WTC11 (cell line): ENCODE measurements around the gene CLRN3. TPM values are rescaled to one million over a fixed set of nuclear protein-coding genes. Genes with fewer than 3 reads are reported as not detected.

Source experiments
- ATAC-seq: fragments of 200-7000 bp; cut with Tn5 transposase; 2 replicates; pipeline ENCODE4 v1.10.0; 2021; ENCODE audit warnings: mild to moderate bottlenecking, moderate library complexity
- CTCF ChIA-PET: fragments of 300-600 bp; sonication (Branson Sonifier 250); formaldehyde crosslinking; loops from one replicate; lab custom pipeline; 2021; ENCODE audit warnings: antibody characterized with exemption; lab: Charles Lee
- POLR2A ChIA-PET: fragments of 350-600 bp; sonication (Branson Sonifier 250); formaldehyde crosslinking; loops from one replicate; lab custom pipeline; 2021; ENCODE audit warnings: antibody characterized with exemption; lab: Charles Lee
- DNase-seq: peaks from one replicate; pipeline ENCODE4 v3.0.0; 2021; ENCODE audit warnings: low spot score
- H3K27ac Mint-ChIP-seq: 2 replicates; pipeline ENCODE4 v1.8.0; 2021; ENCODE audit warnings: mixed read lengths
- H3K27me3 Mint-ChIP-seq: 2 replicates; pipeline ENCODE4 v1.8.0; 2021; ENCODE audit warnings: low read depth, mild to moderate bottlenecking, moderate library complexity, mixed read lengths
- H3K36me3 Mint-ChIP-seq: 2 replicates; pipeline ENCODE4 v1.8.0; 2021; ENCODE audit warnings: mixed read lengths
- H3K4me1 Mint-ChIP-seq: 2 replicates; pipeline ENCODE4 v1.8.0; 2022; ENCODE audit warnings: mixed read lengths
- H3K4me3 Mint-ChIP-seq: 2 replicates; pipeline ENCODE4 v1.8.0; 2021; ENCODE audit warnings: mild to moderate bottlenecking, moderate library complexity, mixed read lengths
- H3K9me3 Mint-ChIP-seq: 2 replicates; pipeline ENCODE4 v1.8.0; 2021; ENCODE audit warnings: mixed read lengths
- CREB1 ChIP-seq: sonication (generic); formaldehyde crosslinking; IDR thresholded peaks from 2 replicates; pipeline ENCODE4 v1.8.0; 2023; ENCODE audit warnings: mild to moderate bottlenecking, missing genetic modification reagents
- EMX1 ChIP-seq: fragments of 250-450 bp; sonication (Bioruptor Pico); IDR thresholded peaks from 2 replicates; pipeline ENCODE4 v1.8.0; 2021; ENCODE audit warnings: mild to moderate bottlenecking
- ETV6 ChIP-seq: sonication (generic); formaldehyde crosslinking; IDR thresholded peaks from 2 replicates; pipeline ENCODE4 v1.8.1; 2022; ENCODE audit warnings: mild to moderate bottlenecking, missing genetic modification reagents
- GABPB1 ChIP-seq: sonication (generic); formaldehyde crosslinking; IDR thresholded peaks from 2 replicates; pipeline ENCODE4 v1.8.1; 2023; ENCODE audit warnings: mild to moderate bottlenecking, missing genetic modification reagents
- GTF2I ChIP-seq: fragments of 250-450 bp; sonication (Bioruptor Pico); conservative IDR thresholded peaks from 2 replicates; pipeline ENCODE4 v1.4.0; 2021; ENCODE audit warnings: mild to moderate bottlenecking
- HMGA2 ChIP-seq: fragments of 250-450 bp; sonication (Bioruptor Pico); IDR thresholded peaks from 2 replicates; pipeline ENCODE4 v1.4.0; 2021; ENCODE audit warnings: mild to moderate bottlenecking, moderate library complexity
- IRF2 ChIP-seq: sonication (generic); formaldehyde crosslinking; IDR thresholded peaks from 2 replicates; pipeline ENCODE4 v1.8.0; 2022; ENCODE audit warnings: low read depth, missing genetic modification reagents, borderline replicate concordance
- JUN ChIP-seq: sonication (generic); formaldehyde crosslinking; IDR thresholded peaks from 2 replicates; pipeline ENCODE4 v1.8.0; 2023; ENCODE audit warnings: mild to moderate bottlenecking, missing genetic modification reagents
- NFATC4 ChIP-seq: fragments of 250-450 bp; sonication (Bioruptor Pico); IDR thresholded peaks from 2 replicates; pipeline ENCODE4 v1.9.0; 2021; ENCODE audit warnings: mild to moderate bottlenecking
- NFYB ChIP-seq: sonication (generic); formaldehyde crosslinking; conservative IDR thresholded peaks from 2 replicates; pipeline ENCODE4 v1.8.0; 2022; ENCODE audit warnings: low read depth, missing genetic modification reagents
- RELA ChIP-seq: sonication (generic); formaldehyde crosslinking; IDR thresholded peaks from 2 replicates; pipeline ENCODE4 v1.8.1; 2022; ENCODE audit warnings: missing genetic modification reagents, mild to moderate bottlenecking, borderline replicate concordance
- SMAD3 ChIP-seq: sonication (generic); formaldehyde crosslinking; IDR thresholded peaks from 2 replicates; pipeline ENCODE4 v1.8.0; 2022; ENCODE audit warnings: missing genetic modification reagents, mild to moderate bottlenecking, borderline replicate concordance
- SMAD4 ChIP-seq: sonication (generic); formaldehyde crosslinking; IDR thresholded peaks from 2 replicates; pipeline ENCODE4 v1.8.0; 2022; ENCODE audit warnings: mild to moderate bottlenecking, missing genetic modification reagents
- ZNF232 ChIP-seq: sonication (generic); formaldehyde crosslinking; IDR thresholded peaks from 2 replicates; pipeline ENCODE4 v1.8.0; 2022; ENCODE audit warnings: mild to moderate bottlenecking, missing genetic modification reagents
- ZNF396 ChIP-seq: fragments of 250-450 bp; sonication (Bioruptor Pico); IDR thresholded peaks from 2 replicates; pipeline ENCODE4 v1.8.0; 2021; ENCODE audit warnings: mild to moderate bottlenecking, moderate library complexity, borderline replicate concordance
- total RNA-seq: library from RNA; stranded (reverse); gene quantifications from 3 replicates; pipeline ENCODE4 v1.2.3, GENCODE V29; 2021
- TF ChIP-seq, protein P1 (sequence below): sonication (generic); formaldehyde crosslinking; IDR thresholded peaks from 2 replicates; pipeline ENCODE4 v1.8.1; 2023; ENCODE audit warnings: mild to moderate bottlenecking, missing genetic modification reagents, moderate library complexity
- TF ChIP-seq, protein P2 (sequence below): fragments of 250-450 bp; sonication (Bioruptor Pico); IDR thresholded peaks from 2 replicates; pipeline ENCODE4 v1.8.0; 2021; ENCODE audit warnings: mild to moderate bottlenecking
- TF ChIP-seq, protein P3 (sequence below): sonication (generic); formaldehyde crosslinking; conservative IDR thresholded peaks from 2 replicates; pipeline ENCODE4 v1.8.1; 2022; ENCODE audit warnings: mild to moderate bottlenecking, missing genetic modification reagents
- TF ChIP-seq, protein P4 (sequence below): fragments of 250-450 bp; sonication (Bioruptor Pico); IDR thresholded peaks from 2 replicates; pipeline ENCODE4 v1.9.0; 2021; ENCODE audit warnings: moderate library complexity, mild to moderate bottlenecking, inconsistent platforms, borderline replicate concordance
- TF ChIP-seq, protein P5 (sequence below): sonication (generic); formaldehyde crosslinking; IDR thresholded peaks from 2 replicates; pipeline ENCODE4 v1.8.0; 2023; ENCODE audit warnings: missing genetic modification reagents
- TF ChIP-seq, protein P6 (sequence below): fragments of 250-450 bp; sonication (Bioruptor Pico); IDR thresholded peaks from 2 replicates; pipeline ENCODE4 v2.1.2; 2022; ENCODE audit warnings: mild to moderate bottlenecking, moderate library complexity
- TF ChIP-seq, protein P7 (sequence below): sonication (generic); formaldehyde crosslinking; IDR thresholded peaks from 2 replicates; pipeline ENCODE4 v1.8.0; 2022; ENCODE audit warnings: mild to moderate bottlenecking, missing genetic modification reagents

Gene CLRN3
- total RNA-seq, 1 experiment from 2014 or later: not detected

DNA sequence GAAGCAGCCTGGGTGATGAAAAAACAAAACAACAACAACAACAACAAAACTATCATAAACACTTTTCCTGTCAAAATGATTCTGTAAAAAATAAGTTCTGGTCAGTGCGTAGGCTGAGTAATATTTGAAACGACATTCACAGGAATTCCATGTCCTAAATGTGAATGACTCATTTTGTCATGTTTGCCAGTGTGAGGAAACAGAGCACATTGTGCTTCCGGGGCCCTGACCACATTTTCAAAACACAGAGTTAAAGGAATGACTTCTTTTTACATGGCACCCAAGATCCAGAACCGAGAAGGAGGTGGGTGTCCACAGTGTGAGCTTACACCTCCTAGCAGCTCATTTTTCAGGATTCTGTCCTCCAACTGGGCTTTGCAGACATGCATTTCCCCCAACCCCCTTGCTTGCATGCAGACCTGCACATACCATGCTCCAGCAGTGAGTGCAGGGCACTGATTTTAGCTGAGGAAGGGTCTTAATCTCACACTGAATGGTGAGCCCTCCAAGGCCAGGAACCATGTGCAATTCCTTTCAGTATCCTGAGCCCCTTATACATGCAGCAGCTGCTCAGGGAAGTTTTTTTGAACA lies 3.0 kb downstream of the CLRN3 start (continued):
- TF ChIP-seq, protein P1, sequence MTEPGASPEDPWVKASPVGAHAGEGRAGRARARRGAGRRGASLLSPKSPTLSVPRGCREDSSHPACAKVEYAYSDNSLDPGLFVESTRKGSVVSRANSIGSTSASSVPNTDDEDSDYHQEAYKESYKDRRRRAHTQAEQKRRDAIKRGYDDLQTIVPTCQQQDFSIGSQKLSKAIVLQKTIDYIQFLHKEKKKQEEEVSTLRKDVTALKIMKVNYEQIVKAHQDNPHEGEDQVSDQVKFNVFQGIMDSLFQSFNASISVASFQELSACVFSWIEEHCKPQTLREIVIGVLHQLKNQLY (CRISPR knock-in tag): no peak
- no peak for TF ChIP-seq SMAD4
- no peak for TF ChIP-seq JUN (CRISPR knock-in tag)
- TF ChIP-seq, protein P2, sequence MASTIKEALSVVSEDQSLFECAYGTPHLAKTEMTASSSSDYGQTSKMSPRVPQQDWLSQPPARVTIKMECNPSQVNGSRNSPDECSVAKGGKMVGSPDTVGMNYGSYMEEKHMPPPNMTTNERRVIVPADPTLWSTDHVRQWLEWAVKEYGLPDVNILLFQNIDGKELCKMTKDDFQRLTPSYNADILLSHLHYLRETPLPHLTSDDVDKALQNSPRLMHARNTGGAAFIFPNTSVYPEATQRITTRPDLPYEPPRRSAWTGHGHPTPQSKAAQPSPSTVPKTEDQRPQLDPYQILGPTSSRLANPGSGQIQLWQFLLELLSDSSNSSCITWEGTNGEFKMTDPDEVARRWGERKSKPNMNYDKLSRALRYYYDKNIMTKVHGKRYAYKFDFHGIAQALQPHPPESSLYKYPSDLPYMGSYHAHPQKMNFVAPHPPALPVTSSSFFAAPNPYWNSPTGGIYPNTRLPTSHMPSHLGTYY (CRISPR knock-in tag): no peak
- no peak for TF ChIP-seq IRF2
- TF ChIP-seq CREB1 (CRISPR knock-in tag): no peak
- TF ChIP-seq NFATC4 (CRISPR knock-in tag): no peak
- TF ChIP-seq, protein P3, sequence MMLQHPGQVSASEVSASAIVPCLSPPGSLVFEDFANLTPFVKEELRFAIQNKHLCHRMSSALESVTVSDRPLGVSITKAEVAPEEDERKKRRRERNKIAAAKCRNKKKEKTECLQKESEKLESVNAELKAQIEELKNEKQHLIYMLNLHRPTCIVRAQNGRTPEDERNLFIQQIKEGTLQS (CRISPR knock-in tag): no peak

DNA sequence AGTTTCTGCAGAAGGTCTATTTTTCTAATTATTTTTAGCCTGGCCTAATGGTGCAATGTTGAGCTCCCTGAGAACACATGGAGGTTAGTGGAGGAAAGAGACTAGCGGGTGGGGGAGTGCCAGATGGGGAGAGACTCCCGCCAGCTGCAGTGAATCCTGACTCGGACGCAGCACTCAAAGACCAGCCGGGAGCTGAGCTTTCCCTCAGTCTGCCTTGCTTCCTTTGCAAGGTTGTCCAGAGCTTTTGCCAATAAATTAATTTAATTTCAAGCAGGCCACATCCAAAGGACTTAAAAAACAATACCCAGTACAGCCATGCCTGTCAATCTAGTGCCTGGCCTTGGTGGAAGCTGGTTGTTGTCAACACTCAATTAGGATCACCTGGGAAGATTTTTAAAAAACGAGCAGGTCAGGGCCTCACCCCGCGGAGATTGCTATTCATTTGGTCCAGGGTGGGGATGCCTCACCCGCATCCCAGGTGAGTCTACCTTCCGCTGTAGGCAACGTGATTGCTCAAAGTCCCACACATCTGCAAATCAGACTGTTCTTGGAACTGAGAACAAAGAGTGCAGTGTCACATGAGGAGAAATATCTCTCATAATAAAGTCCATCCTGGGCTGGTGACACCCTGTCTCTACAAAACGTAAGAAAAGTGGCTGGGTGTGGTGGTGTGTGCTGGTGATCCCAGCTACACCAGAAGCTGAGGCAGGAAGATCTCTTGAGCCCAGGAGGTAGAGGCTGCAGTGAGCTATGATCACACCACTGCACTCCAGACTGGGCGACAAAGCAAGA lies 4.0 kb downstream of the CLRN3 start:
- TF ChIP-seq, protein P4, sequence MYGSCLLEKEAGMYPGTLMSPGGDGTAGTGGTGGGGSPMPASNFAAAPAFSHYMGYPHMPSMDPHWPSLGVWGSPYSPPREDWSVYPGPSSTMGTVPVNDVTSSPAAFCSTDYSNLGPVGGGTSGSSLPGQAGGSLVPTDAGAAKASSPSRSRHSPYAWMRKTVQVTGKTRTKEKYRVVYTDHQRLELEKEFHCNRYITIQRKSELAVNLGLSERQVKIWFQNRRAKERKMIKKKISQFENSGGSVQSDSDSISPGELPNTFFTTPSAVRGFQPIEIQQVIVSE (CRISPR knock-in tag): no peak
- no peak for TF ChIP-seq NFATC4 (CRISPR knock-in tag)
- TF ChIP-seq, protein P5, sequence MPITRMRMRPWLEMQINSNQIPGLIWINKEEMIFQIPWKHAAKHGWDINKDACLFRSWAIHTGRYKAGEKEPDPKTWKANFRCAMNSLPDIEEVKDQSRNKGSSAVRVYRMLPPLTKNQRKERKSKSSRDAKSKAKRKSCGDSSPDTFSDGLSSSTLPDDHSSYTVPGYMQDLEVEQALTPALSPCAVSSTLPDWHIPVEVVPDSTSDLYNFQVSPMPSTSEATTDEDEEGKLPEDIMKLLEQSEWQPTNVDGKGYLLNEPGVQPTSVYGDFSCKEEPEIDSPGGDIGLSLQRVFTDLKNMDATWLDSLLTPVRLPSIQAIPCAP (CRISPR knock-in tag): no peak
- no peak for TF ChIP-seq HMGA2 (CRISPR knock-in tag)
- no peak for TF ChIP-seq ZNF232 (CRISPR knock-in tag)
- no peak for TF ChIP-seq GTF2I (CRISPR knock-in tag)
- TF ChIP-seq, protein P6, sequence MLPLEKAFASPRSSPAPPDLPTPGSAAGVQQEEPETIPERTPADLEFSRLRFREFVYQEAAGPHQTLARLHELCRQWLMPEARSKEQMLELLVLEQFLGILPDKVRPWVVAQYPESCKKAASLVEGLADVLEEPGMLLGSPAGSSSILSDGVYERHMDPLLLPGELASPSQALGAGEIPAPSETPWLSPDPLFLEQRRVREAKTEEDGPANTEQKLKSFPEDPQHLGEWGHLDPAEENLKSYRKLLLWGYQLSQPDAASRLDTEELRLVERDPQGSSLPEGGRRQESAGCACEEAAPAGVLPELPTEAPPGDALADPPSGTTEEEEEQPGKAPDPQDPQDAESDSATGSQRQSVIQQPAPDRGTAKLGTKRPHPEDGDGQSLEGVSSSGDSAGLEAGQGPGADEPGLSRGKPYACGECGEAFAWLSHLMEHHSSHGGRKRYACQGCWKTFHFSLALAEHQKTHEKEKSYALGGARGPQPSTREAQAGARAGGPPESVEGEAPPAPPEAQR (CRISPR knock-in tag): no peak
- no peak for TF ChIP-seq ETV6 (CRISPR knock-in tag)
- no peak for TF ChIP-seq SMAD3 (CRISPR knock-in tag)
- no peak for TF ChIP-seq NFYB
- TF ChIP-seq RELA: no peak
- no peak for TF ChIP-seq ZNF396 (CRISPR knock-in tag)
- TF ChIP-seq GABPB1 (CRISPR knock-in tag): no peak
- TF ChIP-seq, protein P7, sequence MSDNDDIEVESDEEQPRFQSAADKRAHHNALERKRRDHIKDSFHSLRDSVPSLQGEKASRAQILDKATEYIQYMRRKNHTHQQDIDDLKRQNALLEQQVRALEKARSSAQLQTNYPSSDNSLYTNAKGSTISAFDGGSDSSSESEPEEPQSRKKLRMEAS (CRISPR knock-in tag): no peak
- no peak for TF ChIP-seq EMX1 (CRISPR knock-in tag)
- Mint-ChIP-seq H3K27me3 (no peaks in the 10 kb centered on the region; the same call in 1 of the 2 replicates), H3K4me3 (no peak overlapping the region), H3K4me1 (peaks cover 8% of the 10 kb centered on the region; the same call in 1 of the 2 replicates), H3K9me3 (no peaks in the 10 kb centered on the region), H3K27ac (no peak overlapping the region), H3K36me3 (no peaks in the 10 kb centered on the region)
- POLR2A ChIA-PET: no interaction called here
- ATAC-seq: no peak
- DNase-seq: no peak
- CTCF ChIA-PET: interaction anchor here (1.2 to 2.0 kb wide), 3 partner anchors 18 to 123 kb away, joined by 3 to 6 read pairs (median 5); partner anchors contain the start of gene PTPRE
